HepG2 (cell line): Measurements from ENCODE around the gene LSMEM2. TPM values are rescaled to one million over a fixed set of nuclear protein-coding genes. Genes with fewer than 3 reads are reported as not detected.

Experiments
- ARNT2 ChIP-seq: sonication (generic); formaldehyde crosslinking; IDR thresholded peaks from 2 replicates; pipeline ENCODE4 v1.8.0; 2022; ENCODE audit warnings: mild to moderate bottlenecking, low read depth, missing genetic modification reagents, moderate library complexity
- BCL6 ChIP-seq: IDR thresholded peaks from 2 replicates; pipeline ENCODE4 v1.6.1; 2016; ENCODE audit warnings: missing genetic modification reagents, missing compliant biosample characterization
- ERF ChIP-seq: IDR thresholded peaks from 2 replicates; pipeline ENCODE4 v1.6.1; 2018; ENCODE audit warnings: missing biosample characterization, missing genetic modification reagents
- FOXA3 ChIP-seq: IDR thresholded peaks from 2 replicates; pipeline ENCODE4 v1.6.1; 2016; ENCODE audit warnings: missing genetic modification reagents, missing compliant biosample characterization
- KAT7 ChIP-seq: IDR thresholded peaks from 2 replicates; pipeline ENCODE4 v1.6.1; 2018; ENCODE audit warnings: borderline replicate concordance, missing compliant biosample characterization
- NR2F2 ChIP-seq: IDR thresholded peaks from 2 replicates; pipeline ENCODE4 v1.6.1; 2012; ENCODE audit warnings: low read depth, inconsistent platforms, borderline replicate concordance
- PRPF4 ChIP-seq: fragments of 200-400 bp; formaldehyde crosslinking; IDR thresholded peaks from 2 replicates; pipeline ENCODE4 v1.6.1; 2016; ENCODE audit warnings: low read length, low read depth; ENCODE audit not compliant: poor library complexity, severe bottlenecking
- RXRA ChIP-seq: sonication (generic); formaldehyde crosslinking; IDR thresholded peaks from 2 replicates; pipeline ENCODE4 v1.5.1; 2020; ENCODE audit warnings: missing genetic modification reagents
- STAT5B ChIP-seq: sonication (generic); formaldehyde crosslinking; IDR thresholded peaks from 2 replicates; pipeline ENCODE4 v1.4.0; 2020; ENCODE audit warnings: missing genetic modification reagents
- TSC22D2 ChIP-seq: sonication (generic); formaldehyde crosslinking; IDR thresholded peaks from 2 replicates; pipeline ENCODE4 v1.5.1; 2020; ENCODE audit warnings: missing genetic modification reagents, mild to moderate bottlenecking, borderline replicate concordance
- ZKSCAN8 ChIP-seq: IDR thresholded peaks from 2 replicates; pipeline ENCODE4 v1.6.1; 2016; ENCODE audit warnings: borderline replicate concordance, missing genetic modification reagents, missing compliant biosample characterization
- ZNF510 ChIP-seq: sonication (generic); formaldehyde crosslinking; IDR thresholded peaks from 2 replicates; pipeline ENCODE4 v1.4.0; 2020; ENCODE audit warnings: low read depth, mild to moderate bottlenecking, missing genetic modification reagents
- ZNF558 ChIP-seq: sonication (generic); formaldehyde crosslinking; IDR thresholded peaks from 2 replicates; pipeline ENCODE4 v1.9.0; 2022; ENCODE audit warnings: mild to moderate bottlenecking, missing genetic modification reagents, borderline replicate concordance
- ZNF570 ChIP-seq: sonication (generic); formaldehyde crosslinking; IDR thresholded peaks from 2 replicates; pipeline ENCODE4 v1.4.0; 2020; ENCODE audit warnings: mild to moderate bottlenecking, missing genetic modification reagents, borderline replicate concordance
- ZNF720 ChIP-seq: sonication (generic); formaldehyde crosslinking; IDR thresholded peaks from 2 replicates; pipeline ENCODE4 v1.4.0; 2020; ENCODE audit warnings: missing genetic modification reagents
- ZSCAN22 ChIP-seq: sonication (generic); formaldehyde crosslinking; IDR thresholded peaks from 2 replicates; pipeline ENCODE4 v1.4.0; 2020; ENCODE audit warnings: mild to moderate bottlenecking, missing genetic modification reagents
- ZSCAN25 ChIP-seq: sonication (generic); formaldehyde crosslinking; IDR thresholded peaks from 2 replicates; pipeline ENCODE4 v1.8.0; 2022; ENCODE audit warnings: mild to moderate bottlenecking, missing genetic modification reagents
- ZSCAN9 ChIP-seq: IDR thresholded peaks from 2 replicates; pipeline ENCODE4 v1.6.1; 2016; ENCODE audit warnings: borderline replicate concordance
- polyA plus RNA-seq, 8 experiments: library from polyadenylated mRNA; depleted of rRNA in 3 of 8; stranded (reverse) in 7 of 8; unstranded in 1 of 8; fragments of >200 nt; fragmentation: Illumina TruSeq in 4 of 8; extraction: Trizol in 4 of 8; gene quantifications; 2 replicates each; pipeline versions ENCODE4 v1.2.1 to v1.2.3, GENCODE V29; 2011 to 2016; ENCODE audit warnings: low read depth in 4 of 8, missing spikeins in 1 of 8, mixed read lengths in 1 of 8; ENCODE audit not compliant: insufficient read depth in 1 of 8
- total RNA-seq, 5 experiments: library from RNA; depleted of rRNA; stranded (reverse); fragments of >200 nt; fragmentation: Illumina TruSeq; extraction: Trizol; gene quantifications; 2 replicates each; pipeline ENCODE4 v1.2.3, GENCODE V29; 2016; ENCODE audit warnings: low read depth in 1 of 5
- TF ChIP-seq, protein P1 (sequence below): sonication (generic); formaldehyde crosslinking; IDR thresholded peaks from 2 replicates; pipeline ENCODE4 v1.4.0; 2020; ENCODE audit warnings: missing genetic modification reagents
- TF ChIP-seq, protein P2 (sequence below), 2 experiments: sonication (generic) in 1 of 2; formaldehyde crosslinking in 1 of 2; IDR thresholded peaks; 2 replicates each; pipeline versions ENCODE4 v1.4.0 to v1.6.1; 2018 to 2020; ENCODE audit warnings: missing genetic modification reagents in 2 of 2, borderline replicate concordance in 1 of 2, low read depth in 1 of 2, mild to moderate bottlenecking in 1 of 2, missing biosample characterization in 1 of 2
- TF ChIP-seq, protein P3 (sequence below): sonication (generic); formaldehyde crosslinking; IDR thresholded peaks from 2 replicates; pipeline ENCODE4 v1.4.0; 2020; ENCODE audit warnings: mild to moderate bottlenecking, missing genetic modification reagents
- TF ChIP-seq, protein P4 (sequence below): IDR thresholded peaks from 2 replicates; pipeline ENCODE4 v1.6.1; 2016; ENCODE audit warnings: control low read depth

Gene LSMEM2
- total and polyA plus RNA-seq, 2 of the 13 experiments (the other 11 are each of a cell fraction or from before 2014, with no cell fraction given) = 0.07 to 0.41 TPM

DNA sequence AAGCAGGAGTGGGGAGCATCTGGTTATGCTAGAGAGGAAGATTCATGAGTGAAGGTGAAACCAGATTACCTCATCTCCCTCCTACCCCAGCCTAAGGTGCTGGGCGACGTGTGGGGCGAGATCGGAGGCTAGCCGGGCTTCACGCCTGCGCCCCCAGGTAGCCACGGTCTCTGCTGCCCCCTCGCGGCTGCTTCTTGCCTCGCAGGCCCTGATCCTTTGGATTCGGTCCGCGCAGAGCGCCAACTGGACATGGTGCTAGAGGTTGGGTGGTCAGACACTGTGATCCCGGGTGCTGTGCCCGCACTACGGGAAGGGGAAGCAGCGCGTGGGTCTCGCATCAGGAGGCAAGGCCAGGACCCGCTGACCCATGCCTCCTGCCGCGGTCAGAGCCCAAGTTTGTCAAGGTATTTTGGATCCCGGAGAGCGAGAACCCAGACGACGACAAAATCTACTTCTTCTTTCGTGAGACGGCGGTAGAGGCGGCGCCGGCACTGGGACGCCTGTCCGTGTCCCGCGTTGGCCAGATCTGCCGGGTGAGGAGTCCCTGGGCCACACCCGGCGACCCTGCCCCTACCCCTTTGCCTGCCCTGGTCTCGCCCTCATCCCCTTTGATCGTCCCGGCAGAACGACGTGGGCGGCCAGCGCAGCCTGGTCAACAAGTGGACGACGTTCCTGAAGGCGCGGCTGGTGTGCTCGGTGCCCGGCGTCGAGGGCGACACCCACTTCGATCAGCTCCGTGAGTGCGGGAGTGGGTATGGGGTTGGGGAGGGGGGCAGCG, 5.8 kb upstream of the LSMEM2 start (continued):
- TF ChIP-seq, protein P1, sequence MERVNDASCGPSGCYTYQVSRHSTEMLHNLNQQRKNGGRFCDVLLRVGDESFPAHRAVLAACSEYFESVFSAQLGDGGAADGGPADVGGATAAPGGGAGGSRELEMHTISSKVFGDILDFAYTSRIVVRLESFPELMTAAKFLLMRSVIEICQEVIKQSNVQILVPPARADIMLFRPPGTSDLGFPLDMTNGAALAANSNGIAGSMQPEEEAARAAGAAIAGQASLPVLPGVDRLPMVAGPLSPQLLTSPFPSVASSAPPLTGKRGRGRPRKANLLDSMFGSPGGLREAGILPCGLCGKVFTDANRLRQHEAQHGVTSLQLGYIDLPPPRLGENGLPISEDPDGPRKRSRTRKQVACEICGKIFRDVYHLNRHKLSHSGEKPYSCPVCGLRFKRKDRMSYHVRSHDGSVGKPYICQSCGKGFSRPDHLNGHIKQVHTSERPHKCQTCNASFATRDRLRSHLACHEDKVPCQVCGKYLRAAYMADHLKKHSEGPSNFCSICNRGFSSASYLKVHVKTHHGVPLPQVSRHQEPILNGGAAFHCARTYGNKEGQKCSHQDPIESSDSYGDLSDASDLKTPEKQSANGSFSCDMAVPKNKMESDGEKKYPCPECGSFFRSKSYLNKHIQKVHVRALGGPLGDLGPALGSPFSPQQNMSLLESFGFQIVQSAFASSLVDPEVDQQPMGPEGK (CRISPR knock-in tag) = peak; percentile 91
- peak; percentile 52; the same call in 1 of the 2 replicates for TF ChIP-seq KAT7 (CRISPR knock-in tag)
- TF ChIP-seq ZNF570 (CRISPR knock-in tag) = no peak
- TF ChIP-seq, protein P2, sequence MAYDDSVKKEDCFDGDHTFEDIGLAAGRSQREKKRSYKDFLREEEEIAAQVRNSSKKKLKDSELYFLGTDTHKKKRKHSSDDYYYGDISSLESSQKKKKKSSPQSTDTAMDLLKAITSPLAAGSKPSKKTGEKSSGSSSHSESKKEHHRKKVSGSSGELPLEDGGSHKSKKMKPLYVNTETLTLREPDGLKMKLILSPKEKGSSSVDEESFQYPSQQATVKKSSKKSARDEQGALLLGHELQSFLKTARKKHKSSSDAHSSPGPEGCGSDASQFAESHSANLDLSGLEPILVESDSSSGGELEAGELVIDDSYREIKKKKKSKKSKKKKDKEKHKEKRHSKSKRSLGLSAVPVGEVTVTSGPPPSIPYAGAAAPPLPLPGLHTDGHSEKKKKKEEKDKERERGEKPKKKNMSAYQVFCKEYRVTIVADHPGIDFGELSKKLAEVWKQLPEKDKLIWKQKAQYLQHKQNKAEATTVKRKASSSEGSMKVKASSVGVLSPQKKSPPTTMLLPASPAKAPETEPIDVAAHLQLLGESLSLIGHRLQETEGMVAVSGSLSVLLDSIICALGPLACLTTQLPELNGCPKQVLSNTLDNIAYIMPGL (CRISPR knock-in tag; IDR thresholded peaks at IDR 0.05; ENCODE audit: borderline replicate concordance in 1 of 2, low read depth in 1 of 2) = peak; percentile 66 to 76; a peak in 3 of 4 replicates
- no peak for TF ChIP-seq ZNF720
- TF ChIP-seq NR2F2 = no peak
- no peak for TF ChIP-seq ZNF510 (CRISPR knock-in tag)
- TF ChIP-seq TSC22D2 (CRISPR knock-in tag) = peak; percentile 83; the same call in 1 of the 2 replicates
- peak; percentile 81 for TF ChIP-seq ZSCAN25 (CRISPR knock-in tag)
- 0 out of 2 replicates have a peak, but pooled peaks have one; percentile 46 for TF ChIP-seq ZKSCAN8 (CRISPR knock-in tag)
- peak; percentile 76; the same call in 1 of the 2 replicates for TF ChIP-seq ERF (CRISPR knock-in tag)
- TF ChIP-seq ZNF558 (CRISPR knock-in tag) = no peak
- TF ChIP-seq ARNT2 (CRISPR knock-in tag) = peak; percentile 78
- peak; percentile 28; the same call in 1 of the 2 replicates for TF ChIP-seq FOXA3 (CRISPR knock-in tag)
- peak; percentile 56; the same call in 1 of the 2 replicates for TF ChIP-seq ZSCAN9 (CRISPR knock-in tag)
- TF ChIP-seq STAT5B (CRISPR knock-in tag) = 0 out of 2 replicates have a peak, but pooled peaks have one; percentile 54
- TF ChIP-seq, protein P3, sequence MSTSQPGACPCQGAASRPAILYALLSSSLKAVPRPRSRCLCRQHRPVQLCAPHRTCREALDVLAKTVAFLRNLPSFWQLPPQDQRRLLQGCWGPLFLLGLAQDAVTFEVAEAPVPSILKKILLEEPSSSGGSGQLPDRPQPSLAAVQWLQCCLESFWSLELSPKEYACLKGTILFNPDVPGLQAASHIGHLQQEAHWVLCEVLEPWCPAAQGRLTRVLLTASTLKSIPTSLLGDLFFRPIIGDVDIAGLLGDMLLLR (CRISPR knock-in tag) = peak; percentile 43; the same call in 1 of the 2 replicates
- TF ChIP-seq PRPF4 = no peak
- no peak for TF ChIP-seq ZSCAN22 (CRISPR knock-in tag)
- TF ChIP-seq RXRA = peak; percentile 78
- TF ChIP-seq, protein P4, sequence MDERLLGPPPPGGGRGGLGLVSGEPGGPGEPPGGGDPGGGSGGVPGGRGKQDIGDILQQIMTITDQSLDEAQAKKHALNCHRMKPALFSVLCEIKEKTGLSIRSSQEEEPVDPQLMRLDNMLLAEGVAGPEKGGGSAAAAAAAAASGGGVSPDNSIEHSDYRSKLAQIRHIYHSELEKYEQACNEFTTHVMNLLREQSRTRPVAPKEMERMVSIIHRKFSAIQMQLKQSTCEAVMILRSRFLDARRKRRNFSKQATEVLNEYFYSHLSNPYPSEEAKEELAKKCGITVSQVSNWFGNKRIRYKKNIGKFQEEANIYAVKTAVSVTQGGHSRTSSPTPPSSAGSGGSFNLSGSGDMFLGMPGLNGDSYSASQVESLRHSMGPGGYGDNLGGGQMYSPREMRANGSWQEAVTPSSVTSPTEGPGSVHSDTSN (CRISPR knock-in tag) = no peak
- TF ChIP-seq BCL6 (CRISPR knock-in tag) = peak; percentile 45; the same call in 1 of the 2 replicates
